ENCODE measurements around the gene RASSF5. TPM values are rescaled to one million over a fixed set of nuclear protein-coding genes. Genes with fewer than 3 reads are reported as not detected.
"Not testable (repeated sequence)": the region's sequence is repeated elsewhere in the genome, so short reads cannot be mapped to it uniquely, and the experiment has no call there.

RASSF5 gene
- total RNA-seq, 1 donor from 2014 or later, result 0.11 TPM

GRCh38 chr1:206626396-206626795 is 119.1 kb downstream of the RASSF5 start:
- not testable (repeated sequence) for DNase-seq (ENCODE audit: low read depth)

GRCh38 chr1:206628916-206629315 is 121.6 kb downstream of the RASSF5 start:
- no peak for DNase-seq (ENCODE audit: low read depth)

GRCh38 chr1:206631085-206631509 is 123.8 kb downstream of the RASSF5 start:
- DNase-seq (ENCODE audit: low read depth), result peak; percentile 92

- DNase-seq (ENCODE audit: low read depth), result peak; percentile 61
Measured at GRCh38 chr1:206633708-206634121, 126.4 kb downstream of the RASSF5 start.

- DNase-seq (ENCODE audit: low read depth), result peak; percentile 96
Measured at GRCh38 chr1:206634365-206635079, 127.2 kb downstream of the RASSF5 start.

- peak; percentile 94 for DNase-seq (ENCODE audit: low read depth)
Measured at GRCh38 chr1:206635080-206635977, 128.0 kb downstream of the RASSF5 start, which contains the start of gene DYRK3. Gene DYRK3, plus strand, starts transcription at chr1:206635536. Its CDS starts 168 bp downstream, at chr1:206635704.

GRCh38 chr1:206635978-206636345 is 128.6 kb downstream of the RASSF5 start:
- no peak for DNase-seq (ENCODE audit: low read depth)

- peak; percentile 1 for DNase-seq (ENCODE audit: low read depth)
Measured at GRCh38 chr1:206636671-206637070, 129.3 kb downstream of the RASSF5 start.

GRCh38 chr1:206637605-206638004 is 130.3 kb downstream of the RASSF5 start:
- DNase-seq (ENCODE audit: low read depth), result no peak

Small RNA genes within 50 kb of the gene (microRNA-seq; reads per million reads assigned to microRNA genes)
- not detected for gene MIR6769B

Other genes starting within 250 kb of the RASSF5 start
- 3.9 and 10.0 TPM in 2 replicates for gene IKBKE, start 37.1 kb upstream of the RASSF5 start, total RNA-seq
- gene EIF2D, start 104.9 kb downstream of the RASSF5 start, total RNA-seq, result 36.7 and 42.7 TPM in 2 replicates
- 11.5 and 14.9 TPM in 2 replicates for gene DYRK3, start 128.0 kb downstream of the RASSF5 start, total RNA-seq
- gene MAPKAPK2, start 177.4 kb downstream of the RASSF5 start, total RNA-seq, result 67.2 and 74.5 TPM in 2 replicates

All from myocyte (in vitro differentiated cells).